ENCODE data around the gene DBX2.

The DBX2 gene

GRCh38 chr12:45075587-45076282 is 24.8 kb upstream of the DBX2 start:
- no peak for TF ChIP-seq ISL1 (CRISPR knock-in tag; IDR thresholded peaks at IDR 0.05)
- peak; percentile 51; the same call in 1 of the 2 replicates for TF ChIP-seq ZNF70 (CRISPR knock-in tag; IDR thresholded peaks at IDR 0.05)
- ATAC-seq, result no peak

- ATAC-seq, result no peak
- no peak for TF ChIP-seq SNAI2 (CRISPR knock-in tag; IDR thresholded peaks at IDR 0.05)
- no peak for TF ChIP-seq TCF4 (CRISPR knock-in tag; IDR thresholded peaks at IDR 0.05; ENCODE audit: borderline replicate concordance)
- TF ChIP-seq ARNTL (CRISPR knock-in tag; IDR thresholded peaks at IDR 0.05; ENCODE audit: borderline replicate concordance, low read depth), result no peak
- no peak for TF ChIP-seq ESRRG (CRISPR knock-in tag; IDR thresholded peaks at IDR 0.05)
Measured at GRCh38 chr12:45065125-45065626, 14.3 kb upstream of the DBX2 start.

DNA sequence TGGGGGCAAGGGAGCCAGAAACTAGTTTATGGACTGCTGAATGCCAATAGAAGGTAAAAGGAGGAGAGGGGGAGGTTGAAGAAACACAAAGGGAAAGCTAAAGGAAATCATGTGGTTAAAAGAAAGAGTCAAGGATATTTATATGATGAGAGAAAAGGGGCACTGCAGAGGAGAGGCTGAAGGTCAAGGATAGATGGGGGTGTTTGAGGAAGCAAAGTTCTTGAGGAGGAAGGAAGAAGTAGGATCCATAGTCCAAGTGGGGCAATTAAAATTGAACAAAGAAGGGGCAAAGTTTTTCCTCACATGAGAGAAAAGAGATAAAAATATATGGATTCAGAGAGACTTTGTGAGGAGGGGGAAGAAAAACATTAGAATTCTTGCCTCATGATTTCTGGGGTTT is 10.1 kb upstream of the DBX2 start:
- TF ChIP-seq CSDC2 (CRISPR knock-in tag; IDR thresholded peaks at IDR 0.05) (no peak), SNAI2 (CRISPR knock-in tag; IDR thresholded peaks at IDR 0.05) (no peak), ZFP3 (CRISPR knock-in tag; IDR thresholded peaks at IDR 0.05) (no peak), ZNF8 (CRISPR knock-in tag; IDR thresholded peaks at IDR 0.05) (no peak), ZNF565 (CRISPR knock-in tag; conservative IDR thresholded peaks at IDR 0.05; ENCODE audit: low read depth) (no peak), RARB (CRISPR knock-in tag; IDR thresholded peaks at IDR 0.05) (no peak), PPARA (CRISPR knock-in tag; IDR thresholded peaks at IDR 0.05; ENCODE audit: borderline replicate concordance) (no peak), ISL1 (CRISPR knock-in tag; IDR thresholded peaks at IDR 0.05) (no peak), TCF4 (CRISPR knock-in tag; IDR thresholded peaks at IDR 0.05; ENCODE audit: borderline replicate concordance) (no peak), TOX (CRISPR knock-in tag; IDR thresholded peaks at IDR 0.05; ENCODE audit: borderline replicate concordance) (no peak), ARNTL (CRISPR knock-in tag; IDR thresholded peaks at IDR 0.05; ENCODE audit: borderline replicate concordance, low read depth) (no peak), ZFP30 (CRISPR knock-in tag; IDR thresholded peaks at IDR 0.05) (no peak), TSHZ2 (CRISPR knock-in tag; IDR thresholded peaks at IDR 0.05) (no peak), OSR1 (CRISPR knock-in tag; IDR thresholded peaks at IDR 0.05) (no peak), CSRNP3 (CRISPR knock-in tag; IDR thresholded peaks at IDR 0.05) (no peak), BACH2 (CRISPR knock-in tag; IDR thresholded peaks at IDR 0.05; ENCODE audit: borderline replicate concordance) (no peak), CREB5 (CRISPR knock-in tag; IDR thresholded peaks at IDR 0.05; ENCODE audit: low read depth) (no peak), ZC3H10 (CRISPR knock-in tag; IDR thresholded peaks at IDR 0.05) (no peak)
- TF ChIP-seq, protein P1, sequence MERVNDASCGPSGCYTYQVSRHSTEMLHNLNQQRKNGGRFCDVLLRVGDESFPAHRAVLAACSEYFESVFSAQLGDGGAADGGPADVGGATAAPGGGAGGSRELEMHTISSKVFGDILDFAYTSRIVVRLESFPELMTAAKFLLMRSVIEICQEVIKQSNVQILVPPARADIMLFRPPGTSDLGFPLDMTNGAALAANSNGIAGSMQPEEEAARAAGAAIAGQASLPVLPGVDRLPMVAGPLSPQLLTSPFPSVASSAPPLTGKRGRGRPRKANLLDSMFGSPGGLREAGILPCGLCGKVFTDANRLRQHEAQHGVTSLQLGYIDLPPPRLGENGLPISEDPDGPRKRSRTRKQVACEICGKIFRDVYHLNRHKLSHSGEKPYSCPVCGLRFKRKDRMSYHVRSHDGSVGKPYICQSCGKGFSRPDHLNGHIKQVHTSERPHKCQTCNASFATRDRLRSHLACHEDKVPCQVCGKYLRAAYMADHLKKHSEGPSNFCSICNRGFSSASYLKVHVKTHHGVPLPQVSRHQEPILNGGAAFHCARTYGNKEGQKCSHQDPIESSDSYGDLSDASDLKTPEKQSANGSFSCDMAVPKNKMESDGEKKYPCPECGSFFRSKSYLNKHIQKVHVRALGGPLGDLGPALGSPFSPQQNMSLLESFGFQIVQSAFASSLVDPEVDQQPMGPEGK (CRISPR knock-in tag; IDR thresholded peaks at IDR 0.05; ENCODE audit: borderline replicate concordance), result no peak
- TF ChIP-seq, protein P2, sequence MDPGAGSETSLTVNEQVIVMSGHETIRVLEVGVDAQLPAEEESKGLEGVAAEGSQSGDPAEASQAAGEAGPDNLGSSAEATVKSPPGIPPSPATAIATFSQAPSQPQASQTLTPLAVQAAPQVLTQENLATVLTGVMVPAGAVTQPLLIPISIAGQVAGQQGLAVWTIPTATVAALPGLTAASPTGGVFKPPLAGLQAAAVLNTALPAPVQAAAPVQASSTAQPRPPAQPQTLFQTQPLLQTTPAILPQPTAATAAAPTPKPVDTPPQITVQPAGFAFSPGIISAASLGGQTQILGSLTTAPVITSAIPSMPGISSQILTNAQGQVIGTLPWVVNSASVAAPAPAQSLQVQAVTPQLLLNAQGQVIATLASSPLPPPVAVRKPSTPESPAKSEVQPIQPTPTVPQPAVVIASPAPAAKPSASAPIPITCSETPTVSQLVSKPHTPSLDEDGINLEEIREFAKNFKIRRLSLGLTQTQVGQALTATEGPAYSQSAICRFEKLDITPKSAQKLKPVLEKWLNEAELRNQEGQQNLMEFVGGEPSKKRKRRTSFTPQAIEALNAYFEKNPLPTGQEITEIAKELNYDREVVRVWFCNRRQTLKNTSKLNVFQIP (CRISPR knock-in tag; IDR thresholded peaks at IDR 0.05; ENCODE audit: borderline replicate concordance, low read depth), result no peak
- no peak for ATAC-seq

All from SK-N-SH treated with all-trans-retinoic acid at 6 μM for 48 hours (cell line).